ENCODE data around the gene ZMYND8. TPM values are rescaled to one million over a fixed set of nuclear protein-coding genes. Genes with fewer than 3 reads are reported as not detected.

Gene ZMYND8
- total and polyA plus RNA-seq, 2 of the 4 experiments (the other 2 are of a cell fraction): 24.0 to 28.2 TPM

- DNase-seq (no peak), ATAC-seq (ENCODE audit: low read depth) (no peak)
- no peak overlapping the region for H2AK9ac ChIP-seq (replicated peaks; ENCODE audit: low read depth, low read length, poor library complexity)
- H2BK20ac ChIP-seq (ENCODE audit: low read depth, low read length): no peak overlapping the region
- H3K4me3 ChIP-seq (ENCODE audit: insufficient read depth, low read depth, low read length): no peak overlapping the region
- peaks cover 16% of the 10 kb centered on the region for H3K9me1 ChIP-seq (ENCODE audit: insufficient read depth, low read length)
- no peak overlapping the region for H3K9ac ChIP-seq (ENCODE audit: low read depth, low read length)
- no CpG with 5 or more reads among the region's 6 CpGs for WGBS, 2 experiments (ENCODE audit: extremely low coverage in 2 of 2, insufficient read length in 1 of 2)
- no peak overlapping the region for H3K14ac ChIP-seq (replicated peaks; ENCODE audit: low read depth, low read length)
- no peak overlapping the region for H4K91ac ChIP-seq (ENCODE audit: insufficient read depth, low read depth, low read length)
- H3K18ac ChIP-seq (ENCODE audit: low read depth, low read length): no peak overlapping the region
- dilution Hi-C loops (cut with HindIII; ENCODE audit: low sequenced_read_pairs, unreplicated experiment) (no loop called here), in situ Hi-C loops (cut with MboI; ENCODE audit: low sequenced_read_pairs) (no loop called here), intact Hi-C loops (cut with micrococcal nuclease) (no loop called here)
- H2BK120ac ChIP-seq (ENCODE audit: low read depth, low read length): no peak overlapping the region
- no peaks in the 10 kb centered on the region for H4K20me1 ChIP-seq (ENCODE audit: insufficient read depth, low read length)
- H3K23ac ChIP-seq (ENCODE audit: low read depth, low read length): no peak overlapping the region
- H4K5ac ChIP-seq (ENCODE audit: low read depth, low read length): peak overlapping the region; percentile 6; the same call in 1 of the 2 replicates
- POLR2A ChIA-PET (ENCODE audit: unreplicated experiment): no interaction called here
- CTCF ChIA-PET: no interaction called here
- no peak overlapping the region; the same call in 1 of the 2 replicates for H2AK5ac ChIP-seq (ENCODE audit: low read depth, low read length)
- H3K79me1 ChIP-seq (ENCODE audit: low read depth in 1 of 2, low read length in 2 of 2): peaks cover 49 to 62% of the 10 kb centered on the region in 2 experiments
- H2AFZ ChIP-seq (replicated peaks; ENCODE audit: low read length, poor library complexity): peak overlapping the region; percentile 45
- H2BK5ac ChIP-seq (ENCODE audit: low read depth, low read length, poor library complexity, severe bottlenecking): no peak overlapping the region
- H3K36me3 ChIP-seq (ENCODE audit: control insufficient read depth, insufficient read depth, low read length): peaks cover 30% of the 10 kb centered on the region
- no peaks in the 10 kb centered on the region for H3K27me3 ChIP-seq (ENCODE audit: control insufficient read depth, insufficient read depth, low read length)
- no peak for TF ChIP-seq RAD21 (IDR thresholded peaks at IDR 0.05; ENCODE audit: low read length)
- no peak for TF ChIP-seq CTCF (conservative IDR thresholded peaks at IDR 0.05; ENCODE audit: low read depth, low read length)
- no peak for TF ChIP-seq RCOR1 (IDR thresholded peaks at IDR 0.05; ENCODE audit: insufficient replicate concordance, low read length)
- no peak for TF ChIP-seq MXI1 (IDR thresholded peaks at IDR 0.05; ENCODE audit: borderline replicate concordance, low read depth, low read length)
- TF ChIP-seq ELK1 (IDR thresholded peaks at IDR 0.05; ENCODE audit: borderline replicate concordance, low read depth, low read length): no peak
- no peak for TF ChIP-seq MAFK (IDR thresholded peaks at IDR 0.05; ENCODE audit: low read depth, low read length)
- TF ChIP-seq BHLHE40 (IDR thresholded peaks at IDR 0.05; ENCODE audit: low read depth, low read length): no peak
- no peak for TF ChIP-seq MAZ (IDR thresholded peaks at IDR 0.05; ENCODE audit: borderline replicate concordance, low read depth, low read length)
- TF ChIP-seq USF2 (IDR thresholded peaks at IDR 0.05; ENCODE audit: low read depth, low read length): no peak
- no peak for TF ChIP-seq CEBPB (IDR thresholded peaks at IDR 0.05; ENCODE audit: low read depth, low read length)
- TF ChIP-seq NFE2L2 (IDR thresholded peaks at IDR 0.05; ENCODE audit: low read depth, low read length): no peak
- TF ChIP-seq FOS (IDR thresholded peaks at IDR 0.05; ENCODE audit: low read depth, low read length): no peak
- TF ChIP-seq RFX5 (IDR thresholded peaks at IDR 0.05; ENCODE audit: low read depth, low read length): no peak
- no peak for TF ChIP-seq POLR2A (IDR thresholded peaks at IDR 0.05; ENCODE audit: low read depth, low read length)
- no peak for TF ChIP-seq CHD1 (IDR thresholded peaks at IDR 0.05; ENCODE audit: low read depth, low read length)
- no peak for TF ChIP-seq SMC3 (IDR thresholded peaks at IDR 0.05; ENCODE audit: low read depth, low read length)
- H4K8ac ChIP-seq (ENCODE audit: low read depth in 2 of 2, low read length in 2 of 2): no peak overlapping the region
- no TSS peak for BruUV-seq (replicated peaks)
- no peaks in the 10 kb centered on the region for H3K9me3 ChIP-seq (ENCODE audit: control insufficient read depth, insufficient read depth, low read length)
- no peak overlapping the region for H3K27ac ChIP-seq (ENCODE audit: insufficient read depth, low read length)
- H3K4me1 ChIP-seq (ENCODE audit: control insufficient read depth, insufficient read depth, low read length): peaks cover 9% of the 10 kb centered on the region
- H3K4me2 ChIP-seq (ENCODE audit: low read depth, low read length): no peak overlapping the region
- H3K56ac ChIP-seq (ENCODE audit: extremely low read depth, insufficient read depth, low read length): no peak overlapping the region
- H3K4ac ChIP-seq (ENCODE audit: low read depth, low read length): no peak overlapping the region; the same call in 1 of the 2 replicates
- no peak overlapping the region for H2BK15ac ChIP-seq (ENCODE audit: low read depth, low read length)
Observed at GRCh38 chr20:47248448-47248966, 108.0 kb downstream of the ZMYND8 start.

Measured in IMR-90 (cell line).